ENCODE measurements around the gene MTA3. TPM values are rescaled to one million over a fixed set of nuclear protein-coding genes. Genes with fewer than 3 reads are reported as not detected.

Gene MTA3
- total RNA-seq, 1 donor from 2014 or later, result 107 TPM

DNA sequence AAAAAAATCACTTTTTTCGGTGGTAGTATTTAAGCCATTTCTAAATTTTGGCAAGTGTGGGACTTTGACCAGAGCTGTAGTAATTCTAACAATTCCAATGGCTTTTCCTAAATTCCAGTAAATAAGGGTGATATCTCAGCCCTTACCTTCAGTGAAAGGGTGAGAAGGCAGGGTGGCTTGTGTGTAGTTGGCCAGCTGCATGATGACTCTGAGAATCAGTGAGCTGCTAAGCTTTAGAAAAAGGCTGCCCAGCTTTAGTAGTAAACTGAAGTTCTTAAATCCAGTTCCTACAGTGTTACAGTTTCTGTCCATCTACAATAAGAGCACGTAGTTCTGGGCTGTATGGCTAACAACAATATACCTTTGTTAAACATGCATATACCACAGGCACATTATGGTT is 153.5 kb downstream of the MTA3 start:
- Mint-ChIP-seq H3K36me3 (peaks cover 12% of the 10 kb centered on the region), H3K27me3 (ENCODE audit: low read depth) (no peaks in the 10 kb centered on the region), H3K4me1 (peaks cover 16% of the 10 kb centered on the region), H3K27ac (peak overlapping the region; percentile 48), H3K9me3 (no peaks in the 10 kb centered on the region), H3K4me3 (no peak overlapping the region)
- TF ChIP-seq, protein P1, sequence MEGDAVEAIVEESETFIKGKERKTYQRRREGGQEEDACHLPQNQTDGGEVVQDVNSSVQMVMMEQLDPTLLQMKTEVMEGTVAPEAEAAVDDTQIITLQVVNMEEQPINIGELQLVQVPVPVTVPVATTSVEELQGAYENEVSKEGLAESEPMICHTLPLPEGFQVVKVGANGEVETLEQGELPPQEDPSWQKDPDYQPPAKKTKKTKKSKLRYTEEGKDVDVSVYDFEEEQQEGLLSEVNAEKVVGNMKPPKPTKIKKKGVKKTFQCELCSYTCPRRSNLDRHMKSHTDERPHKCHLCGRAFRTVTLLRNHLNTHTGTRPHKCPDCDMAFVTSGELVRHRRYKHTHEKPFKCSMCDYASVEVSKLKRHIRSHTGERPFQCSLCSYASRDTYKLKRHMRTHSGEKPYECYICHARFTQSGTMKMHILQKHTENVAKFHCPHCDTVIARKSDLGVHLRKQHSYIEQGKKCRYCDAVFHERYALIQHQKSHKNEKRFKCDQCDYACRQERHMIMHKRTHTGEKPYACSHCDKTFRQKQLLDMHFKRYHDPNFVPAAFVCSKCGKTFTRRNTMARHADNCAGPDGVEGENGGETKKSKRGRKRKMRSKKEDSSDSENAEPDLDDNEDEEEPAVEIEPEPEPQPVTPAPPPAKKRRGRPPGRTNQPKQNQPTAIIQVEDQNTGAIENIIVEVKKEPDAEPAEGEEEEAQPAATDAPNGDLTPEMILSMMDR (IDR thresholded peaks at IDR 0.05; ENCODE audit: unreplicated experiment), result no peak
- DNase-seq (ENCODE audit: low spot score in 2 of 2, unreplicated experiment in 2 of 2), result no peak

- H3K27me3 Mint-ChIP-seq (ENCODE audit: low read depth), result no peaks in the 10 kb centered on the region
- H3K9me3 Mint-ChIP-seq, result no peaks in the 10 kb centered on the region
- H3K27ac Mint-ChIP-seq, result peak overlapping the region; percentile 48
- no peak for DNase-seq (ENCODE audit: low spot score in 2 of 2, unreplicated experiment in 2 of 2)
- peaks cover 16% of the 10 kb centered on the region for H3K36me3 Mint-ChIP-seq
- H3K4me1 Mint-ChIP-seq, result peaks cover 16% of the 10 kb centered on the region
- TF ChIP-seq, protein P1 (IDR thresholded peaks at IDR 0.05; ENCODE audit: unreplicated experiment), result no peak
- H3K4me3 Mint-ChIP-seq, result no peak overlapping the region
These were observed 154.1 kb downstream of the MTA3 start for GRCh38 chr2:42722320-42723190.

GRCh38 chr2:42723465-42723864 is 155.0 kb downstream of the MTA3 start:
- no peak overlapping the region for H3K27ac Mint-ChIP-seq
- TF ChIP-seq, protein P1 (IDR thresholded peaks at IDR 0.05; ENCODE audit: unreplicated experiment), result no peak
- no peak for DNase-seq (ENCODE audit: low spot score in 2 of 2, unreplicated experiment in 2 of 2)
- peaks cover 22% of the 10 kb centered on the region for H3K36me3 Mint-ChIP-seq
- H3K4me1 Mint-ChIP-seq, result peaks cover 16% of the 10 kb centered on the region
- no peaks in the 10 kb centered on the region for H3K27me3 Mint-ChIP-seq (ENCODE audit: low read depth)
- no peaks in the 10 kb centered on the region for H3K9me3 Mint-ChIP-seq
- H3K4me3 Mint-ChIP-seq, result no peak overlapping the region

DNA sequence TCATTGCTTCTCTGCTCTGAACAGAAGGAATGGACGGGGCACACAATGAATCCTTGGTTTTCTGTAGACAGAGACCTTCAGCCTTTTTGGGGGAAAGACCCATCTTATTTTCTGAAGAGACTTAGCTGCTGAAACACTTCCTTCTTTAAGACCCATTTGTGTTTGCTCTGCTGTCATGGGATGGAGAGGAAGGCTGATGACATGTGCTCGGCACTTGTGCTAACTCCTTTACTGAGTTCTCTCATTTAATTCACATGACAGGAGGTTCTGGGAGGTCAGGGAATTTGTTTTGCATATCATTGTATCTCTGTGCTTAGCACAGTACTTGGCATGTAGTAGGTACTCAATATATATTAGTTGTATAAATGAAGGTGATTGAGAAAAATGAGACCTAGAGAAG is 156.5 kb downstream of the MTA3 start:
- Mint-ChIP-seq H3K4me3 (no peak overlapping the region), H3K27ac (no peak overlapping the region)
- TF ChIP-seq, protein P1 (IDR thresholded peaks at IDR 0.05; ENCODE audit: unreplicated experiment), result no peak

DNA sequence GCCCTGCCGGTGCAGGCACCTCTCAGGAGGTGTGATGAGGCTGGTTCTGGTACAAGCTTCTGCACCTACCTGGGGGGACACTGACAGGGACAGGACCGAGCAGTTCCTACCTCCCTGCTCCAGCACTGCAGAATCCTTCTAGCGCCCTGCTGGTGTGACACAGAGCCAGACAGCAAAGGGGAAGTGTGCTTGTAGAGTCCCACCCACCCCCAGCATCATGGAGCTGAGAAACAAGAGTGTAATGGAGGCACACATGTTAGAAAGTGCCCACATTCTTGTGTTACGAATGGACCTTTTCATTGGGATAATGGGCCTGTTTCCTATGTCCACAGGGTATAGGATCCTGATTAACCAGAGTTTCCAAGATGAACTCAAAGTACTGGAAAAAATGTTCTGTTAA is 157.2 kb downstream of the MTA3 start:
- TF ChIP-seq, protein P1 (IDR thresholded peaks at IDR 0.05; ENCODE audit: unreplicated experiment), result no peak
- H3K9me3 Mint-ChIP-seq, result peaks cover 17% of the 10 kb centered on the region
- H3K27ac Mint-ChIP-seq, result no peak overlapping the region
- H3K4me1 Mint-ChIP-seq, result peaks cover 16% of the 10 kb centered on the region
- H3K27me3 Mint-ChIP-seq (ENCODE audit: low read depth), result no peaks in the 10 kb centered on the region
- peaks cover 40% of the 10 kb centered on the region for H3K36me3 Mint-ChIP-seq
- no peak overlapping the region for H3K4me3 Mint-ChIP-seq
- no peak for DNase-seq (ENCODE audit: low spot score in 2 of 2, unreplicated experiment in 2 of 2)

More for the DNA sequence above, 156.5 kb downstream of the MTA3 start:
- Mint-ChIP-seq H3K9me3 (peaks cover 9% of the 10 kb centered on the region), H3K27me3 (ENCODE audit: low read depth) (no peaks in the 10 kb centered on the region), H3K36me3 (peaks cover 32% of the 10 kb centered on the region), H3K4me1 (peaks cover 16% of the 10 kb centered on the region)
- DNase-seq (ENCODE audit: low spot score in 2 of 2, unreplicated experiment in 2 of 2), result no peak

All from mesothelial cell of epicardium (in vitro differentiated cells).